HEK293 (cell line): ENCODE measurements around the gene ADORA2A.

Source experiments
- CTCF ChIA-PET: fragments of 350-600 bp; formaldehyde crosslinking; extraction: SDS; loops from one replicate; lab custom pipeline; 2021; ENCODE audit warnings: antibody characterized with exemption; lab: Yijun Ruan, JAX
- POLR2A ChIA-PET: fragments of 300-600 bp; formaldehyde crosslinking; extraction: SDS; loops from one replicate; lab custom pipeline; 2020; ENCODE audit warnings: antibody characterized with exemption, inconsistent platforms; lab: Yijun Ruan, JAX
- H3K27ac ChIP-seq: fragments of 200-500 bp; sonication (Bioruptor generic); 2 replicates; pipeline ENCODE4 v1.5.1; 2014; ENCODE audit warnings: low read depth, low read length, control low read depth, inconsistent platforms; ENCODE audit errors: extremely low read depth
- H3K36me3 ChIP-seq, 2 experiments: fragments of 200-500 bp in 1 of 2; sonication (Bioruptor generic) in 1 of 2; 1 replicate in 1 of 2; 2 replicates in 1 of 2; pipeline ENCODE4 v1.5.1; 2014 to 2017; ENCODE audit warnings: inconsistent platforms in 2 of 2, low read length in 2 of 2; ENCODE audit not compliant: control insufficient read depth in 2 of 2, insufficient read depth in 1 of 2
- H3K4me1 ChIP-seq: fragments of 200-500 bp; sonication (Bioruptor generic); 2 replicates; pipeline ENCODE4 v1.5.1; 2014; ENCODE audit warnings: mild to moderate bottlenecking, low read length, inconsistent platforms; ENCODE audit not compliant: control insufficient read depth, insufficient read depth
- H3K4me3 ChIP-seq: 2 replicates; pipeline ENCODE4 v1.5.1; 2011; ENCODE audit warnings: low read depth, mild to moderate bottlenecking, control low read depth, low read length, moderate library complexity
- H3K9me3 ChIP-seq: fragments of 200-500 bp; sonication (Bioruptor generic); 2 replicates; pipeline ENCODE4 v1.5.1; 2014; ENCODE audit warnings: low read depth, low read length, inconsistent platforms; ENCODE audit not compliant: control insufficient read depth, insufficient read depth
- BCL11B ChIP-seq: fragments of 450-650 bp; formaldehyde crosslinking; IDR thresholded peaks from 2 replicates; pipeline ENCODE4 v1.5.1; 2016; ENCODE audit warnings: low read depth, missing biosample characterization, missing genetic modification characterization
- HOXD13 ChIP-seq: sonication (generic); formaldehyde crosslinking; IDR thresholded peaks from 2 replicates; pipeline ENCODE4 v1.8.0; 2022; ENCODE audit warnings: missing genetic modification reagents, borderline replicate concordance
- KLF17 ChIP-seq: fragments of 450-650 bp; formaldehyde crosslinking; IDR thresholded peaks from 2 replicates; pipeline ENCODE4 v1.5.1; 2016; ENCODE audit warnings: missing biosample characterization, missing genetic modification characterization
- OSR2 ChIP-seq: fragments of 450-650 bp; formaldehyde crosslinking; IDR thresholded peaks from 2 replicates; pipeline ENCODE4 v1.5.1; 2016; ENCODE audit warnings: missing biosample characterization, missing genetic modification characterization
- TRIM28 ChIP-seq: IDR thresholded peaks from 2 replicates; pipeline ENCODE4 v1.6.1; 2011; ENCODE audit warnings: low read length, control low read depth, borderline replicate concordance
- YY2 ChIP-seq: fragments of 450-650 bp; formaldehyde crosslinking; IDR thresholded peaks from 2 replicates; pipeline ENCODE4 v1.5.1; 2016; ENCODE audit warnings: missing biosample characterization, missing genetic modification characterization
- ZBTB11 ChIP-seq: fragments of 450-650 bp; formaldehyde crosslinking; conservative IDR thresholded peaks from 2 replicates; pipeline ENCODE4 v1.5.1; 2016; ENCODE audit warnings: low read depth, missing biosample characterization, missing genetic modification characterization
- ZBTB20 ChIP-seq: fragments of 450-650 bp; formaldehyde crosslinking; IDR thresholded peaks from 2 replicates; pipeline ENCODE4 v1.5.1; 2016; ENCODE audit warnings: missing biosample characterization, missing genetic modification characterization
- ZBTB8A ChIP-seq: fragments of 450-650 bp; formaldehyde crosslinking; IDR thresholded peaks from 2 replicates; pipeline ENCODE4 v1.5.1; 2016; ENCODE audit warnings: missing biosample characterization, missing genetic modification characterization
- ZNF138 ChIP-seq: fragments of 450-650 bp; formaldehyde crosslinking; IDR thresholded peaks from 2 replicates; pipeline ENCODE4 v1.5.1; 2016; ENCODE audit warnings: missing biosample characterization, missing genetic modification characterization, borderline replicate concordance
- ZNF155 ChIP-seq: fragments of 450-650 bp; formaldehyde crosslinking; IDR thresholded peaks from 2 replicates; pipeline ENCODE4 v1.5.1; 2016; ENCODE audit warnings: missing biosample characterization, missing genetic modification characterization
- ZNF211 ChIP-seq: fragments of 450-650 bp; formaldehyde crosslinking; IDR thresholded peaks from 2 replicates; pipeline ENCODE4 v1.5.1; 2016; ENCODE audit warnings: low read depth, missing biosample characterization, missing genetic modification characterization
- ZNF280D ChIP-seq: fragments of 450-650 bp; formaldehyde crosslinking; IDR thresholded peaks from 2 replicates; pipeline ENCODE4 v1.5.1; 2016; ENCODE audit warnings: missing biosample characterization, missing genetic modification characterization
- ZNF341 ChIP-seq: fragments of 450-650 bp; formaldehyde crosslinking; IDR thresholded peaks from 2 replicates; pipeline ENCODE4; 2016; ENCODE audit warnings: low read depth, missing biosample characterization, missing genetic modification characterization
- ZNF350 ChIP-seq: fragments of 450-650 bp; formaldehyde crosslinking; IDR thresholded peaks from 2 replicates; pipeline ENCODE4 v1.5.0; 2017; ENCODE audit warnings: missing biosample characterization, mild to moderate bottlenecking, missing genetic modification characterization
- ZNF394 ChIP-seq: fragments of 450-650 bp; formaldehyde crosslinking; IDR thresholded peaks from 2 replicates; pipeline ENCODE4 v1.5.1; 2016; ENCODE audit warnings: missing biosample characterization, missing genetic modification characterization, mild to moderate bottlenecking, moderate library complexity, borderline replicate concordance
- ZNF416 ChIP-seq: fragments of 450-650 bp; formaldehyde crosslinking; IDR thresholded peaks from 2 replicates; pipeline ENCODE4 v1.5.1; 2016; ENCODE audit warnings: missing biosample characterization, missing genetic modification characterization
- ZNF521 ChIP-seq: fragments of 450-650 bp; formaldehyde crosslinking; IDR thresholded peaks from 2 replicates; pipeline ENCODE4 v1.5.1; 2017; ENCODE audit warnings: missing biosample characterization, mild to moderate bottlenecking, missing genetic modification characterization
- ZNF558 ChIP-seq: fragments of 450-650 bp; formaldehyde crosslinking; IDR thresholded peaks from 2 replicates; pipeline ENCODE4 v1.5.1; 2016; ENCODE audit warnings: missing biosample characterization, missing genetic modification characterization
- ZNF596 ChIP-seq: fragments of 450-650 bp; IDR thresholded peaks from 2 replicates; pipeline ENCODE4 v1.5.0; 2018; ENCODE audit warnings: missing biosample characterization, mild to moderate bottlenecking, missing genetic modification characterization, moderate library complexity
- ZNF623 ChIP-seq: fragments of 450-650 bp; formaldehyde crosslinking; IDR thresholded peaks from 2 replicates; pipeline ENCODE4 v1.5.1; 2016; ENCODE audit warnings: missing biosample characterization, missing genetic modification characterization
- ZNF660 ChIP-seq: fragments of 450-650 bp; IDR thresholded peaks from 2 replicates; pipeline ENCODE4 v1.5.1; 2018; ENCODE audit warnings: missing biosample characterization, mild to moderate bottlenecking, missing genetic modification characterization
- ZNF768 ChIP-seq: fragments of 450-650 bp; formaldehyde crosslinking; IDR thresholded peaks from 2 replicates; pipeline ENCODE4 v1.5.1; 2018; ENCODE audit warnings: missing biosample characterization, mild to moderate bottlenecking, missing genetic modification characterization

The ADORA2A gene

GRCh38 chr22:24393012-24393559 is 34.3 kb upstream of the ADORA2A start:
- Histone ChIP-seq H3K4me1 (peaks cover 20% of the 10 kb centered on the region), H3K36me3 (peaks cover 8 to 46% of the 10 kb centered on the region in 2 experiments; a peak in 2 of 3 replicates), H3K9me3 (no peaks in the 10 kb centered on the region), H3K4me3 (no peak overlapping the region)
- ChIA-PET POLR2A (no interaction called here), CTCF (interaction anchor here (0.6 to 1.9 kb wide), 2 partner anchors 129 to 377 kb away, joined by 4 to 6 read pairs; no protein-coding TSS in a partner anchor)
- no peak for TF ChIP-seq ZNF660 (tag by site-specific recombination)
- TF ChIP-seq KLF17 (tag by site-specific recombination), result no peak
- TF ChIP-seq ZNF521, result no peak
- TF ChIP-seq ZNF350, result no peak
- no peak for TF ChIP-seq ZNF558 (tag by site-specific recombination)
- TF ChIP-seq TRIM28, result no peak
- TF ChIP-seq ZNF596 (tag by site-specific recombination), result no peak
- no peak for TF ChIP-seq ZNF768 (tag by site-specific recombination)
- TF ChIP-seq ZNF416 (tag by site-specific recombination), result no peak
- no peak for TF ChIP-seq ZNF155 (tag by site-specific recombination)
- TF ChIP-seq, all 188 proteins: peak for 0
- H3K27ac ChIP-seq, result no peak overlapping the region

- peaks cover 20% of the 10 kb centered on the region for H3K4me1 ChIP-seq
- no peak overlapping the region for H3K27ac ChIP-seq
- ChIA-PET POLR2A (interaction anchor here (0.7 kb wide), 1 partner anchor 143 kb away, joined by 4 read pairs; no protein-coding TSS in a partner anchor), CTCF (interaction anchor here (0.8 to 1.9 kb wide), 2 partner anchors 8 to 128 kb away, joined by 4 to 6 read pairs; no protein-coding TSS in a partner anchor)
- no peaks in the 10 kb centered on the region for H3K9me3 ChIP-seq
- H3K36me3 ChIP-seq, result peaks cover 8 to 54% of the 10 kb centered on the region in 2 experiments; a peak in 2 of 3 replicates
- H3K4me3 ChIP-seq, result no peak overlapping the region
- no peak for TF ChIP-seq ZNF211
- no peak for TF ChIP-seq ZNF394 (tag by site-specific recombination)
- no peak for TF ChIP-seq ZBTB20
- no peak for TF ChIP-seq ZBTB11
- no peak for TF ChIP-seq YY2 (tag by site-specific recombination)
- TF ChIP-seq ZNF138 (tag by site-specific recombination), result no peak
- TF ChIP-seq ZNF341 (tag by site-specific recombination), result no peak
- TF ChIP-seq ZBTB8A (tag by site-specific recombination), result no peak
- TF ChIP-seq TRIM28, result no peak
- no peak for TF ChIP-seq BCL11B (tag by site-specific recombination)
- TF ChIP-seq ZNF623 (tag by site-specific recombination), result no peak
- TF ChIP-seq HOXD13 (CRISPR knock-in tag), result no peak
- no peak for TF ChIP-seq OSR2 (tag by site-specific recombination)
- TF ChIP-seq ZNF280D (tag by site-specific recombination), result no peak
Measured at GRCh38 chr22:24393848-24394247, 33.6 kb upstream of the ADORA2A start.
